MCF 10A (cell line): ENCODE results near the gene ATP6V0A4. TPM values are rescaled to one million over a fixed set of nuclear protein-coding genes. Genes with fewer than 3 reads are reported as not detected.

Experiments used
- BruUV-seq: library from RNA; stranded (reverse); fragments of 400-500 nt; replicated peaks from 2 replicates; lab custom pipeline; 2021; lab: Mats Ljungman, UMichigan
- CTCF ChIA-PET: fragments of 300-600 bp; sonication (Branson Sonifier 250); formaldehyde crosslinking; extraction: SDS; loops from one replicate; lab custom pipeline; 2021; ENCODE audit warnings: antibody characterized with exemption, inconsistent platforms; lab: Yijun Ruan, JAX
- POLR2A ChIA-PET: fragments of 300-600, 350-650 bp; sonication (Branson Sonifier 250); formaldehyde crosslinking; extraction: SDS; loops from one replicate; lab custom pipeline; 2020; ENCODE audit warnings: antibody characterized with exemption, inconsistent platforms; lab: Yijun Ruan, JAX
- DNase-seq: peaks from one replicate; pipeline ENCODE4 v3.0.0-alpha.2; 2018; ENCODE audit not compliant: unreplicated experiment
- H3K27ac Mint-ChIP-seq: one replicate; pipeline ENCODE4 v1.8.0; 2022; ENCODE audit warnings: mild to moderate bottlenecking, low read depth, mixed read lengths; ENCODE audit not compliant: unreplicated experiment
- H3K27me3 Mint-ChIP-seq: one replicate; pipeline ENCODE4 v1.8.0; 2022; ENCODE audit warnings: mixed read lengths; ENCODE audit not compliant: insufficient read depth, unreplicated experiment
- H3K36me3 Mint-ChIP-seq: one replicate; pipeline ENCODE4 v1.8.0; 2022; ENCODE audit warnings: mild to moderate bottlenecking, moderate library complexity, mixed read lengths; ENCODE audit not compliant: insufficient read depth, unreplicated experiment
- H3K4me1 Mint-ChIP-seq: one replicate; pipeline ENCODE4 v1.8.0; 2022; ENCODE audit warnings: mixed read lengths; ENCODE audit not compliant: insufficient read depth, unreplicated experiment
- H3K4me3 Mint-ChIP-seq: one replicate; pipeline ENCODE4 v1.8.0; 2022; ENCODE audit warnings: mild to moderate bottlenecking, moderate library complexity, mixed read lengths; ENCODE audit not compliant: unreplicated experiment
- H3K9me3 Mint-ChIP-seq: one replicate; pipeline ENCODE4 v1.8.0; 2022; ENCODE audit warnings: mixed read lengths; ENCODE audit not compliant: unreplicated experiment
- intact Hi-C: fragments of 100-400 bp; cut with micrococcal nuclease; formaldehyde crosslinking; loops from 2 replicates; pipeline ENCODE4 v1.14.1; 2022
- total RNA-seq: library from RNA; stranded (reverse); gene quantifications from 2 replicates; pipeline ENCODE4 v1.2.3, GENCODE V29; 2022
- TF ChIP-seq, protein P1 (sequence below): fragments of 200-600 bp; IDR thresholded peaks from one replicate; pipeline ENCODE4 v1.8.0; 2022; ENCODE audit warnings: antibody characterized with exemption, mild to moderate bottlenecking; ENCODE audit not compliant: unreplicated experiment

ATP6V0A4 gene
- total RNA-seq, 1 experiment from 2014 or later = 0.40 TPM

DNA sequence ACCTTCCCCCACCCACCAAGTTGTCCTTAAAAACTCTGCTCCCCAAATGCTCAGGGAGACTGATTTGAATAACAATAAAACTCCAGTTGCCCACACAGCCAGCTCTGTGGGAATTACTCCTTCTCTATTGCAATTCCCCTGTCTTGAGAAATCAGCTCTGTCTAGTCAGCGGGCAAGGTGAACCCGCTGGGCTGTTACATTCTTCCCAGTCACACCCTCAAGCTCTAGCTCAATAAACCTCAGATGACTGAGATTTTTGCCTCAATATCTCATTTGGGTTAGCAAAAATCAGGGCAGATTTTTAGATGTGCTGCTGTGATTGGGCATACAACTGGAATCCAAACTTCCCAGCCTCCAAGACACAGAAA, 129.8 kb downstream of the ATP6V0A4 start:
- Mint-ChIP-seq H3K27me3 (peaks cover 12% of the 10 kb centered on the region), H3K27ac (no peak overlapping the region), H3K9me3 (peaks cover 6% of the 10 kb centered on the region), H3K4me3 (no peak overlapping the region), H3K36me3 (no peaks in the 10 kb centered on the region), H3K4me1 (peaks cover 4% of the 10 kb centered on the region)
- intact Hi-C loops = no loop called here
- ChIA-PET POLR2A (no interaction called here), CTCF (no interaction called here)
- TF ChIP-seq, protein P1, sequence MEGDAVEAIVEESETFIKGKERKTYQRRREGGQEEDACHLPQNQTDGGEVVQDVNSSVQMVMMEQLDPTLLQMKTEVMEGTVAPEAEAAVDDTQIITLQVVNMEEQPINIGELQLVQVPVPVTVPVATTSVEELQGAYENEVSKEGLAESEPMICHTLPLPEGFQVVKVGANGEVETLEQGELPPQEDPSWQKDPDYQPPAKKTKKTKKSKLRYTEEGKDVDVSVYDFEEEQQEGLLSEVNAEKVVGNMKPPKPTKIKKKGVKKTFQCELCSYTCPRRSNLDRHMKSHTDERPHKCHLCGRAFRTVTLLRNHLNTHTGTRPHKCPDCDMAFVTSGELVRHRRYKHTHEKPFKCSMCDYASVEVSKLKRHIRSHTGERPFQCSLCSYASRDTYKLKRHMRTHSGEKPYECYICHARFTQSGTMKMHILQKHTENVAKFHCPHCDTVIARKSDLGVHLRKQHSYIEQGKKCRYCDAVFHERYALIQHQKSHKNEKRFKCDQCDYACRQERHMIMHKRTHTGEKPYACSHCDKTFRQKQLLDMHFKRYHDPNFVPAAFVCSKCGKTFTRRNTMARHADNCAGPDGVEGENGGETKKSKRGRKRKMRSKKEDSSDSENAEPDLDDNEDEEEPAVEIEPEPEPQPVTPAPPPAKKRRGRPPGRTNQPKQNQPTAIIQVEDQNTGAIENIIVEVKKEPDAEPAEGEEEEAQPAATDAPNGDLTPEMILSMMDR = no peak
- DNase-seq = no peak
- BruUV-seq = no TSS peak

DNA sequence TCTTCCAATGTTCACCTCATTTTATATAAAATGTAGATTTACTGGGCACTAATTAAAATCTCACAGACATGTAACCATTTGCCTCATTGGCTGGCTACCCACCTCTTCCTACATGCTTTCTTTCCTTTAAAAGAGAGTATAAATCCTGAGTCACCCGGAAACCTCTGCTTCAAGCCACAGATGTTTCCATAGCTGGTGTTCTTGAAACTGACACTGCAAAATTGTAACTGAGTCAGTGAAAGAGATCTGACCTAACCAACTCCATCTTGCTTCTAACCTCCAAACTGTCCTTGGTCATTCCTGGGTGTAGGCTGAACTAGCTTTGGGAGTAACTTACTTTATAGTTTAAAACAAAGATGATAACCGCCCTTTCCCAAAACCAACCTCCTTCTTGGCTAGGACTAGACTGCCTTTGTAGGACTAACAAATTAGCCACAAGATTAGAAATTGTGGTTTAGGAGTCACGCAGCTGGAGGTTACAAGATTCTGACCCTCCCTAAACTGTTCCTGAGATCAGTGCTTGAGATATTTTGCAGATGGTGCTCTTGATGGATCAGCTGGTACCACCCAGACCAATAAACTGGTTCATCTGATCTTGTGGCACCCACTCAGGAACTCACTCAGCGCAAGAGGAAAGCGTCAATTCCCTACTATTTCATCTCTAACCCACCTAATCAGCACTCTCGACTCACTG, 130.3 kb downstream of the ATP6V0A4 start:
- DNase-seq = no peak
- Mint-ChIP-seq H3K27ac (no peak overlapping the region), H3K27me3 (peaks cover 12% of the 10 kb centered on the region), H3K4me1 (peaks cover 4% of the 10 kb centered on the region), H3K36me3 (no peaks in the 10 kb centered on the region), H3K4me3 (no peak overlapping the region), H3K9me3 (peaks cover 6% of the 10 kb centered on the region)
- no TSS peak for BruUV-seq
- CTCF ChIA-PET = interaction anchor here (0.6 kb wide), 1 partner anchor 198 kb away, joined by 3 read pairs; no protein-coding TSS in a partner anchor
- intact Hi-C loops = no loop called here
- TF ChIP-seq, protein P1 = no peak
- POLR2A ChIA-PET = no interaction called here

DNA sequence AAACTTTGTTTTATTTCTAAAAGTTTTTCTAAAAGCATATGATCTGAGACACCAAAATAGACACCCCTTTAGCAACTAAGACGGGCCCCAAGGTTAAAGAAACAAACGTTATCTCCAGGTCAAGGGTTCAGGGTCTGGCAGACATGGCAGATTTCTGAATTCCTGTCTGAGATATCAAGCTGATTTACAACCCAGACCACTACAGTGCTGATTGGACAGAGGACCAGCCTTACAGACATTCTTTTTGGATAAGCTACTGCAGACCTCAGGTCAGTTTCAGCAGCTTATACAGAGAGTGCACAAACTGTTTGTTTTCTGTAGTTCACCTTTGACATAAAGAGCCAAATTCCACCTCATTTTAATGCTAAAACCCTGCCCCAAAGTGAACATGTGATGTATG, 131.6 kb downstream of the ATP6V0A4 start:
- BruUV-seq = no TSS peak
- intact Hi-C loops = no loop called here
- H3K4me1 Mint-ChIP-seq = no peaks in the 10 kb centered on the region

DNA sequence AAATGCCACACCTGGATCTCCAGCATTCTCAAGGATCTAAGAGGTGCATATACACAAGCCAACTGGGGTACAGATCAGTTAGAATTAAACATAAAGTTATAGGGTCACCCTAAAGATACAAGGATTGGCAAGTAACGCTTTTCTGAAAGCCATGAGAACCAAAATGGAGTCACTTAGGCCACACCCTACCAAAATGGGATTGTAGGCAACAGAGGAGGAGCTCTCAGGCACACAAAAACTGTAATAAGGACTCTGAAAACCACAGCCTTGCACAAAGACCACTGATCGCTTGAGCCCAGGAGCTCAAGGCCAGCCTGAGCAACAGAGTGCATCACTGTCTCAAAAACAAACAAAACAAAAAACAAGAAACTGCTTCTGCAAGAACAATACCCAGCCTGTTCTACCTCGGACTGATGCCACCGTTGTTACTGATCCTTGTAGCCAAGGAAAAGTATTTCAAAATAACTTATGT, 132.3 kb downstream of the ATP6V0A4 start:
- Mint-ChIP-seq H3K4me1 (no peaks in the 10 kb centered on the region), H3K27me3 (peaks cover 12% of the 10 kb centered on the region), H3K4me3 (no peak overlapping the region), H3K36me3 (no peaks in the 10 kb centered on the region), H3K9me3 (peaks cover 6% of the 10 kb centered on the region), H3K27ac (no peak overlapping the region)
- no peak for DNase-seq
- CTCF ChIA-PET = interaction anchor here (0.6 to 1.2 kb wide), 3 partner anchors 13 to 856 kb away, joined by 3 read pairs; no protein-coding TSS in a partner anchor
- intact Hi-C loops = no loop called here
- BruUV-seq = no TSS peak
- POLR2A ChIA-PET = interaction anchor here (0.6 kb wide), 1 partner anchor 164 kb away, joined by 3 read pairs; no protein-coding TSS in a partner anchor
- TF ChIP-seq, protein P1 = no peak

More for the DNA sequence above, 131.6 kb downstream of the ATP6V0A4 start:
- H3K36me3 Mint-ChIP-seq = no peaks in the 10 kb centered on the region
- peaks cover 6% of the 10 kb centered on the region for H3K9me3 Mint-ChIP-seq
- H3K4me3 Mint-ChIP-seq = no peak overlapping the region
- CTCF ChIA-PET = interaction anchor here (0.6 to 1.2 kb wide), 3 partner anchors 12 to 856 kb away, joined by 3 read pairs; no protein-coding TSS in a partner anchor
- no peak overlapping the region for H3K27ac Mint-ChIP-seq
- DNase-seq = no peak
- POLR2A ChIA-PET = interaction anchor here (0.9 kb wide), 1 partner anchor 23 kb away, joined by 3 read pairs; no protein-coding TSS in a partner anchor
- TF ChIP-seq, protein P1 = no peak
- H3K27me3 Mint-ChIP-seq = peaks cover 12% of the 10 kb centered on the region
